Peyer's patch (tissue), 4 donors: Measurements from ENCODE around the gene TBC1D2B. TPM values are rescaled to one million over a fixed set of nuclear protein-coding genes. Genes with fewer than 3 reads are reported as not detected.
"Not testable (repeated sequence)": the region's sequence is repeated elsewhere in the genome, so short reads cannot be mapped to it uniquely, and the experiment has no call there.

Experiments
- DNase-seq, 3 donors: peaks; one replicate each; pipeline ENCODE4 v3.0.0-alpha.2; 2017 to 2019
- H3K27ac ChIP-seq, 4 donors: fragments of 200-600 bp; sonication (generic); one replicate each; pipeline ENCODE4 v1.5.1; 2016 to 2019
- H3K27me3 ChIP-seq, 2 donors: fragments of 200-600 bp; sonication (generic); one replicate each; pipeline ENCODE4 v1.5.1; 2019
- H3K36me3 ChIP-seq, 3 donors: fragments of 200-600 bp; sonication (generic); one replicate each; pipeline ENCODE4 v1.5.1; 2016 to 2019
- H3K4me1 ChIP-seq, 4 donors: fragments of 200-600 bp; sonication (generic); one replicate each; pipeline ENCODE4 v1.5.1; 2016 to 2019
- H3K4me3 ChIP-seq, 4 donors: fragments of 200-600 bp; sonication (generic); 1 replicate in 3 of 4; 2 replicates in 1 of 4; pipeline ENCODE4 v1.5.1; 2016 to 2019; ENCODE audit warnings: mild to moderate bottlenecking in 1 of 4
- H3K9me3 ChIP-seq, 4 donors: fragments of 200-600 bp; sonication (generic); one replicate each; pipeline ENCODE4 v1.5.1; 2016 to 2019; ENCODE audit warnings: mild to moderate bottlenecking in 1 of 4
- POLR2A ChIP-seq, 2 donors: fragments of 450-650 bp; IDR thresholded peaks; one replicate each; pipeline ENCODE4 v1.5.1; 2017; ENCODE audit warnings: antibody characterized with exemption in 2 of 2, mild to moderate bottlenecking in 2 of 2, moderate library complexity in 2 of 2
- total RNA-seq, 4 donors: library from RNA; depleted of rRNA; stranded (reverse); fragments of >200 nt; gene quantifications; one replicate each; pipeline ENCODE4 v1.1.0, GENCODE V29; 2016
- TF ChIP-seq, protein P1 (sequence below), 6 experiments: fragments of 450-650 bp in 4 of 6; fragments of 200-600 bp in 2 of 6; sonication (generic) in 1 of 6; IDR thresholded peaks; one replicate each; pipeline ENCODE4 v1.5.1; 2017 to 2019; ENCODE audit warnings: antibody characterized with exemption in 6 of 6, mild to moderate bottlenecking in 3 of 6, moderate library complexity in 1 of 6

TBC1D2B gene
- total RNA-seq, 4 donors from 2014 or later: 52.9 to 94.9 (median 72.4) TPM

DNA sequence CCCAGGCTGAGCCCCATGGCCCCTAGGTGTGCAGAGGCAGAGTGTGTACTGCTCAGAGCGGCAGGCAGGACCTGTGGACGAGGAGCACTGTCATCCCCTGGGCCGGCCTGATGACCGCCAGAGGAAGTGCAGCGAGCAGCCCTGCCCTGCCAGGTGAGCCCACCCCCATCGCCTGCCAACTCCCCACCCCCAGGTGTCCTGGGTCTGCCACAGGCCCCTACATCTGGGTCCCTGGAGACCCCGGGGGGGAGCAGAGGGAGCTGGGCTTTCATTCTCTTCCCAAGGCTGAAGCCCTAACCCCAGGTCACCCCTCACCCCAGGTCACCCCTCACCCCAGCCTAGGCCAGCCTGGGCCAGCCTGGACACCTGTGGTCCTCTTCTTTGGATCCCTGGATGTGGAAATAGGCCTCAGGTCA is 93.1 kb downstream of the TBC1D2B start:
- TF ChIP-seq, protein P1, sequence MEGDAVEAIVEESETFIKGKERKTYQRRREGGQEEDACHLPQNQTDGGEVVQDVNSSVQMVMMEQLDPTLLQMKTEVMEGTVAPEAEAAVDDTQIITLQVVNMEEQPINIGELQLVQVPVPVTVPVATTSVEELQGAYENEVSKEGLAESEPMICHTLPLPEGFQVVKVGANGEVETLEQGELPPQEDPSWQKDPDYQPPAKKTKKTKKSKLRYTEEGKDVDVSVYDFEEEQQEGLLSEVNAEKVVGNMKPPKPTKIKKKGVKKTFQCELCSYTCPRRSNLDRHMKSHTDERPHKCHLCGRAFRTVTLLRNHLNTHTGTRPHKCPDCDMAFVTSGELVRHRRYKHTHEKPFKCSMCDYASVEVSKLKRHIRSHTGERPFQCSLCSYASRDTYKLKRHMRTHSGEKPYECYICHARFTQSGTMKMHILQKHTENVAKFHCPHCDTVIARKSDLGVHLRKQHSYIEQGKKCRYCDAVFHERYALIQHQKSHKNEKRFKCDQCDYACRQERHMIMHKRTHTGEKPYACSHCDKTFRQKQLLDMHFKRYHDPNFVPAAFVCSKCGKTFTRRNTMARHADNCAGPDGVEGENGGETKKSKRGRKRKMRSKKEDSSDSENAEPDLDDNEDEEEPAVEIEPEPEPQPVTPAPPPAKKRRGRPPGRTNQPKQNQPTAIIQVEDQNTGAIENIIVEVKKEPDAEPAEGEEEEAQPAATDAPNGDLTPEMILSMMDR (IDR thresholded peaks at IDR 0.05): no peak
- no peak for TF ChIP-seq POLR2A (IDR thresholded peaks at IDR 0.05)
- peaks cover 0 to 6% (median 0%) of the 10 kb centered on the region in 4 donors for H3K4me1 ChIP-seq
- no peaks in the 10 kb centered on the region for H3K36me3 ChIP-seq
- H3K27me3 ChIP-seq: no peaks in the 10 kb centered on the region
- no peak for DNase-seq
- H3K9me3 ChIP-seq: no peaks in the 10 kb centered on the region
- H3K27ac ChIP-seq: no peak overlapping the region
- H3K4me3 ChIP-seq: no peak overlapping the region

DNA sequence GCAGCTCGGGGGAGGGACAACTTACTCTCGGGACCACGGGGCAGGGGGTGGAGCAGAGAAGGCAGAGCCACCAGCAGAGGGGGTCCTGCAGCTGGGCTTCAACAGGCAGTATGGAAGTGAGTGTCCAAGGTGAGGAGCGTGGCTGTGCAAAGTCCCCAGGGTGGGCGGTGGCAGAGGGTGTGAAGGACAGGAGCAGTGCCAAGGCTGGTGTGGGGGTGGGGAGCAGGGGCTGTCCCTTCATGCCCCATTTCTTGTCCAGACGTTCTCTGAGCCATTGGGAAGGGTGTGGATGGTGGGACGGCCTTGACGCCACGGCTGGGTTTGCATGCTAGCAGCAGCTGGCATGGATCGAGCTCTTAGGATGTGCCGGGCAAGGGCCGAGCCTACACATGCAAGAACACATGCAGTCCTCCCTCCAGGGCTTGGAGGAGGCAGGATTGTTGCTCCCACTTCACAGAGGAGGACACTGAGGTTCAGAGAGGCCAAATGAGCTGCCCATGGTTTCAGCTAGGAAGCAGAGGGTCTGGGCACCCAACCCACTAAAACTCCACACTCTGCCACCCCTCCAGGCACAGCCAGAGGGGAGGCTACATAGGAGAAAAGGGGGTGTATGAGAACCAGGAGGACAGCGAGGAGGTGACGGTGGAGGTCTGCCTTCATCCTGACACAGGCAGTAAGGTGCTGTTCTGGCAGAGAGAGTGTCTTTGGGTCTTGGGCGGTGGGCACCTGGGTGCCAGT is 93.6 kb downstream of the TBC1D2B start:
- no peak overlapping the region for H3K4me3 ChIP-seq
- no peaks in the 10 kb centered on the region for H3K27me3 ChIP-seq
- no peak overlapping the region for H3K27ac ChIP-seq
- no peak for DNase-seq
- peaks cover 0 to 6% (median 0%) of the 10 kb centered on the region in 4 donors for H3K4me1 ChIP-seq
- no peak for TF ChIP-seq POLR2A (IDR thresholded peaks at IDR 0.05)
- TF ChIP-seq, protein P1 (IDR thresholded peaks at IDR 0.05): no peak
- no peaks in the 10 kb centered on the region for H3K9me3 ChIP-seq
- H3K36me3 ChIP-seq: no peaks in the 10 kb centered on the region

DNA sequence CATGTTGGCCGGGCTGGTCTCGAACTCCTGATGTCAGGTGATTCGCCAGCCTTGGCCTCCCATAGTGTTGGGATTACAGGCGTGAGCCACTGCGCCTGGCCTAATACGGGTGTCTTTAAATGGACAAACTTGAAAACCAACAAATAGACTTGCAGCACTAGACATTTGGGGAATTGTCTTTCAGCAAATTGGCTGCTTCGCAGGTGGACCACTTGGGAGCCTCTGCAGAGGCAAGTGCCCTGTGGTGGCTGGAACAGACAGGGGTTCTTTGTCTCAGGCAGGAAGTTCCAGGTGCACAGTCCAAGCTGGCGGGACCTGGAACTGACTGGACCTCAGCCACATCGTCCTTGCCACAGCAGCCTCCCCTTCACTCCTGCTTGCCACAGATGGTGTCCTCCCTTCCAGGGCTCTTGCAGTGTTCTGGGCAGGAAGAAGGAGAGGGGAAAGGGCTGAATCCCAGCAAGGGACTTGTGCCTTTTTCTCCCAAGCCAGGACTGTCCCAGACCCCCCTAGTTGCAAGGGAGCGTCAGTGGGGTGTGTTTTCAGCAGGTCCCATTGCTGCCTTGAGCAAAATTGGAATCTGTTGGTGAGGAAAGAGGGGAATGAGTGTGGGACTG is 94.3 kb downstream of the TBC1D2B start:
- Histone ChIP-seq H3K36me3 (no peaks in the 10 kb centered on the region), H3K27me3 (no peaks in the 10 kb centered on the region), H3K27ac (no peak overlapping the region), H3K9me3 (no peaks in the 10 kb centered on the region), H3K4me3 (no peak overlapping the region), H3K4me1 (peaks cover 0 to 6% (median 0%) of the 10 kb centered on the region in 4 donors)
- TF ChIP-seq, protein P1 (IDR thresholded peaks at IDR 0.05): no peak
- no peak for TF ChIP-seq POLR2A (IDR thresholded peaks at IDR 0.05)
- DNase-seq: no peak

DNA sequence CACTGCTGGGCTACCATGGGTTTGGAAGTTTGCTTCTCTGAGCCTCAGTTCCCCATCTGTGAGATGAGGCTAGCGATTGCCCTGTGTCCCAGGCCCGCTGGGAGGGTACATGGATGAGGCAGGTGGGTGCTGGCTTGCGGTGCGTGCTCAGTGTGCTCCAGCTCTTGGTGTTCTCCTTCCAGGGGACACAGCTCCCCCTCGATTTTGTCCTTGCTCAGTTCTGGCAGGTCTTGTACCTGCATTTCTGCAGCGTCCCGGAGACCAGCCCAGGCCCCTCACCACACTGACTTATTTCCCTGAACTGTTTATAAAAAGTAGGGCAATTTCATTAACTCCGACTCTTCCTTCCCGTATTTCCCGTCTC is 95.4 kb downstream of the TBC1D2B start:
- no peak for DNase-seq
- Histone ChIP-seq H3K27me3 (no peaks in the 10 kb centered on the region), H3K4me3 (no peak overlapping the region), H3K9me3 (no peaks in the 10 kb centered on the region), H3K4me1 (peaks cover 0 to under 1% (median 0%) of the 10 kb centered on the region in 4 donors), H3K36me3 (no peaks in the 10 kb centered on the region), H3K27ac (no peak overlapping the region)
- TF ChIP-seq, protein P1 (IDR thresholded peaks at IDR 0.05): no peak
- TF ChIP-seq POLR2A (IDR thresholded peaks at IDR 0.05): no peak

DNA sequence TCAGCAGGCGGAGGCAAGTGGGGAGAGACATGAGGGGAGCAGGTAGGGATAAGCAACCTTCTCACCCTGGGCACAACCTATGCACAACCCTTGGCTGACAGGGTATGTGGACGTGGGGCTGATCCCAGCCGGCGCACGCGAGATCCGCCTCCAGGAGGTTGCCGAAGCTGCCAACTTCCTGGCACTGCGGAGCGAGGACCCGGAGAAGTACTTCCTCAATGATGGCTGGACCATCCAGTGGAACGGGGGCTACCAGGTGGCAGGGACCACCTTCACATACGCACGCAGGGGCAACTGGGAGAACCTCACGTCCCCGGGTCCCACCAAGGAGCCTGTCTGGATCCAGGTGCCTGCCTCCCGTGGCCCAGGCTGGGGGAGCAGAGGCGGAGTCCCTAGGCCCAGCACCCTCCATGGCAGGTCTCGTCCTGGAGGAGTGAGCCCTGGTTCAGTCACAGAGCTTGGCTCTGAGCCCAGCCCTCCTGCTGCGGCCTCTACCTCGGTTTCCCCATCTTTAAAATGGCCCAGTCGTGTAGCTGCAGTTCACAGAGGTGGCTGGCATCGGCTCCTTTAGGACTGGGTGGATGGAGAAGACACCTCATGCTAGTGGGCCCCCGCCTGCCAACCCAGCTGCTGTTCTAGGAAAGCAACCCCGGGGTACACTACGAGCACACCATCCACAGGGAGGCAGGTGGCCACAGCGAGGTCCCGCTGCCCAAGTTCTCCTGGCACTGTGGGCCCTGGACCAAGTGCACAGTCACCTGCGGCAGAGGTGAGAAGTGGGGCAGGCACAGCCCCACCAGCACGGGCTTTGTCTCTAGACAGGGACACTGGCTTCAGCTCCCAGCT is 96.0 kb downstream of the TBC1D2B start:
- H3K4me3 ChIP-seq: no peak overlapping the region
- H3K27me3 ChIP-seq: no peaks in the 10 kb centered on the region
- TF ChIP-seq, protein P1 (IDR thresholded peaks at IDR 0.05): no peak
- TF ChIP-seq POLR2A (IDR thresholded peaks at IDR 0.05): no peak
- H3K27ac ChIP-seq: no peak overlapping the region
- no peak for DNase-seq
- no peaks in the 10 kb centered on the region for H3K9me3 ChIP-seq
- no peaks in the 10 kb centered on the region for H3K36me3 ChIP-seq
- H3K4me1 ChIP-seq: no peaks in the 10 kb centered on the region

DNA sequence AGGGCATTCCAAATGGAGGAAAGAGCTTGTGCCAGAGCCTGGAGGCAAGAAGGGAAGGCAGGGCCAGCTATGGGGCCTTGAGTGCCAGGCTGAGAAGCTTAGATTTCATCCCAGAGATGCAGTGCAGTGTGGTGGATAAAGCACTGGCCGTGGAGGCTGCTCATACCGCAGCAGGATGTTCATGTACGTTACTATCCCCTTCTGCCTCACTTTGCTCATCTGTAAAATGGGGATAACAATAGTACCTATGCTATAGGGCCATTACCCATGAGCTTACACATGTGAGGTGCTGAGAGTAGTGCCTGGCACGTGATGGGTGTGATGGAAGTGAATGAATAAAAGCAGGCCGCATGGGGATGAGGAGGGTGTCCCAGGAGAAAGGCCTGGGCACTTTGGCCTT is 96.8 kb downstream of the TBC1D2B start:
- not testable (repeated sequence) for DNase-seq, H3K27me3 ChIP-seq, H3K4me1 ChIP-seq, H3K9me3 ChIP-seq, H3K27ac ChIP-seq, H3K4me3 ChIP-seq, H3K36me3 ChIP-seq
